Stimulated activated CD4-positive, alpha-beta T cell treated with anti-CD3 and anti-CD28 coated beads, Interleukin-4, amount 100 ng/mL, for 1 hour (primary cell): ENCODE data around the gene TM6SF1.
"Not testable (repeated sequence)": the region's sequence is repeated elsewhere in the genome, so short reads cannot be mapped to it uniquely, and the experiment has no call there.

ENCODE experiments used
- DNase-seq: peaks from one replicate; pipeline ENCODE4 v3.0.0-alpha.2; 2020

Gene TM6SF1

DNA sequence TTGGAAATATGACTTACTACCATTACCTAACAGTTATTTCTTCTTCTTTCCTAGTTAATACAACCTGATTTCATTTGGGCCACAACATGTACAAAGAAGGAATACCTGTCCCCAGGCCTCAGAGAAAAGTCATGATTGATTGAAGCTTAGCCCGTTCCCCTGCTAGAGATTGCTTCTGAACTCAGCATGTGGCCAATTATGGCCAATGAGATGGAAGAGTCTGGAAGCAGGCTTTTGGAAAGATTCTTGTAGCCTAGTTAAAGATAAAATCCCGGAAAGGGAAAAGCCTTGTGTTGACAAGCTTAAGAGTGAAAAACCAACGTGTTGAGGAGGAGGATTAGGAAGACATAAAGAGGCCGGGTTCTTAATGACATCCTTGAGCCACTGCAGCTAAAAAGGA, 17.0 kb upstream of the TM6SF1 start:
- no peak for DNase-seq

DNA sequence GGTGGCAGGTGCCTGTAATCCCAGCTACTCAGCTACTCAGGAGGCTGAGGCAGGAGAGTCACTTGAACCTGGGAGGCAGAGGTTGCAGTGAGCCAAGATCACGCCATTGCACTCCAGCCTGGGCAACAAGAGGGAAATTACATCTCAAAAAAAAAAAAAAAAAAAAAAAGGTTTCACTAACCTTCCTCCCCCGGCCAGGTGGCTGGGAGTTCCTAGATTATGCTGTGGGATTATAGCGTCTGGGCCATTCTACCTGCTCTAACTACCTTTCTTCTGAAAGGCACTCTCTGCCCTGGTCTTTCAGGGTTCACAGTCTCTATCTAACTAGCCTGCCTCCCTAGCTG, 15.5 kb upstream of the TM6SF1 start:
- DNase-seq = not testable (repeated sequence)

DNA sequence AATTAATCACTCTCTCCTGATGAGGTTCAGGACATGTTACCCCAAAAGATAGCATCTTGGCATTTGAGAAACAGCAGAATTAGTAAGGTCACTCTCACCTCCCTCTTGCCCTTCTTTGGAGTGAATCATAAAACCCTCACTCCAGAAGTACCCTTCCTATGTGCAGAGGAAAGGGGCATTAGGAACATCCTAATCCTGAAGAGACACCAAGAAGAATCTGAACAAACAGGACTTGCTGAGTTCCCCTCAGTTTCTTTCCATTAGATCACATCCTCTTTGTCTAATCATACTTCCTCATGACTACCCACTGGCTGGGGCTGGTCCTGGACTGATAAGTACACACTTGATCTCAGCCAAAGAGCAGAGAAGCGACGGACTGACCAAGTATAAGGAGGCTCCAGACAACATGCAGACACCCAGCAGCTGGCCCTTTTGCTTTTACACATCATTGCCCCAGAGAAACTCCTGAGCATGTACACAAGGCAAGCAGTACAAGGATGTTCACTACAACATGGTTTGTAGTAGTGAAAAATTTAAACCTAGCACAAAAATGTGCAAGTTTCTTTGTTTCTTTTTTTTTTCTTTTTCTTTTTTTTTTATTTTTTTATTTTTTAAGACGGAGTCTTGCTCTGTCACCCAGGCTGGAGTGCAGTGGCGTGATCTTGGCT, 15.0 kb upstream of the TM6SF1 start:
- no peak for DNase-seq

DNA sequence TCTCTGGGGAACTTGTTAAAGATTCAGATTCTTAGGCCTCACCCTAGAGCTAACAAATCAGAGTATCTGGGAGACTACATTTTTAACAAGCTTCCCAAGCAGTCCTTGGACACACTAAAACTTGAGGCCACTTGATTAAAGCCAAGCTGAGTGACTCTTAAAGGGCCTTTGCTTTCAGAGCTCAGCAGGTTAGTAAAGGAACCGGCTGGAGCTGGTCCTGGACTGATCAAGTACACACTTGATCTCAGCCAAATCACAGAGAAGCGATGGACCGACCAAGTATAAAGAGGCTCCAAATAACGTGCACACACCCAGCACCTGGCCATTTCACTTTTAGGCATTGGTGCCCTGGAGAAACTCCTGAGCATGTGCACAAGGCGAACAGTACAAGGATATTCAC, 12.9 kb upstream of the TM6SF1 start:
- no peak for DNase-seq

DNA sequence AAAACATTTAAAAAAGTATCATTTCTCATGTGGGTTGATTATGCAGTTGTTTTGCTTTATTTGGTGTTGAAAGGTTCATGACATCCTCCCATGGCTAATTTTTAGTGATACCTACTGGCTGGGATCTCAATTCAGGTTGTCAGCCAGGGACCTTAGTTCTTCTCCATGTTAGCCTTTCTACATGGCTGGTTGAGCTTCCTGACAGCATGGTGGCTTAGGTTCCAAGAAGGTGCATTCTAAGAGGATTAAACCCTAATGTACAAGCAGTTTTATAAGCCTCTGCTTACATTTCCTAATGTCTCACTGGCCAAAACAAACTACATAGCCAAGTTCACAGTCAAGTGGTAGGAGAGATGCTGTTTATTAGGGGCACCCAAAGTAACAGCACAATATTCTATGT, 9.4 kb upstream of the TM6SF1 start:
- DNase-seq = no peak

DNA sequence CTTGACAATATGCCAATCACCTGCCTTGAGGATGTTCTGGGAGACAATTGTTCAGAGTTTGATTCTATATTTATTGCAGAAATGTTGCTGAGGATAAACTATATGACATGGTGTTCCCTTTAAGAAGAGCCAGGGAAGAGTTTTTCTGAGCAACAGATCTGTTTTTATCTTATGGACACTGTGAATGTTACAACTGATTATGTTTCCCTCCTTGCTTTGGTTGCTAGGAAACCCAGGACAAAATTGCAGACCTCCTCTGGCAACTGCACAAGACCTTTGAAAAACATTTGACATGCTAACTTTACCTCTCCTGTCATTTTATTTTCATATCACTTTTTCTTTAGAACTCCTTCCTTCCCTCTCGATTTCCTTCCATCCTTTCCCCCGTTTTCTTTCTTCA, 8.2 kb upstream of the TM6SF1 start:
- DNase-seq = no peak

DNA sequence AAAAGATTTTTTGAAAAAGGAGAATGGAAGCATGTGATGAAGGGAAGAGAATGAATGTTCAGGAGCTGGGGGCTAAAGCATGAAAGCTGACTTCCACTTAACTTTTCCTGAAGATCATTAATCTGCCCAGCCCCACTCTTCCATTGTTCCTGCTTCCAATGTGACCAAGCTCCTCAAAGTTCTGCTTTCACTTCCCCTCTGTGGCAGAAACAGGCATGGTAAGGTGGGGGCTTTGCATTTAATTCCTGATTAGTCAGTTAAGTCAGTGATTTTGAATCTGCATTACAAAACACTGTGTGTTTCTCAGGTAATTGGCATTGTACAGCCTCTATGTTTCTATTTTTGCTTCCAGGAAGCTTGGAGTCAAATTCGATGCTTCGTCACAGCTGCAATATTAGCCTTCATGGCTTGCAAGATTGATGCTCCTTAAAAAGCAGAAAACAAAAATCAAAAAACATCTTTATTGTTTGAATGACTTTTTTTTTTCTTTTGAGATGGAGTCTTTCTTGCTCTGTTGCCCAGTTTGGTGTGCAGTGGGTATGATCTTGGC, 7.3 kb upstream of the TM6SF1 start:
- no peak for DNase-seq

DNA sequence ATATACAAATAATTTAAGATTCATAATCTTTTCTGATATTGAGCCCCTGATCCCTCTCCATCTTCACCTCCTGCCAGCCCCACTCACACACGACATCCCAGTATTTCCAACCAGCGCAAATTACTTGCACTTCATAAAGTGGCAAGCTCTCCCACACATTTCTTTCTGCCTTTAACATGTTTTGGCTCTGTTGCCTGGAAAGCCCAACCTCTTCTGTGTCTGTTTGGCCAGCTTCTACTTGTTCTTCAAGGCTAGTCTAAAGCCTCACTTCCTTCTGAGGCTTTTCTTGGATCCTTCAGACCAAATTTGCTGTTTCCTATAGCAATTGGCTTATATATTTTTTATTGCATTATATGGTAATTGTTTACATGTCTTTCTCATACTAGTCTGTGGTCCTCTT, 5.1 kb upstream of the TM6SF1 start:
- DNase-seq = no peak

DNA sequence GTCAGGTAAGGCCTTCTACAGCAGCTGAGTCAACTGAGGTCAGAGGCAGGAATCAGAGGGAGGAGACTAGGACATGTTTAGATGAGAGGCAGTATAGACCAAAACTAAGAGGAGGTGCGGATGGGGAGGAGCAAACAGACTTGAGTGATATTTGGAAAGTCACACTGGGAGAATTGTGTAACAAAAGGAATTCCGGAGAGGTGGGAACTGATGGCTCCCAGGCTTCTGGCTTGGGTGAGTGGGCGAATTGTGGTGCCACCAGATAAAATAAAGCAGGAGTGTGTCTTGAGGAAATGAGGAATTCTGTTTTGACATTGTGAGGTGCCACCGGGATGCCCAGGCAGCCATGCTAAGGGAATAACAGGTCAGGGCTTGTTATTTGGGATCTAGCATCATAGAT, 3.3 kb upstream of the TM6SF1 start:
- no peak for DNase-seq

DNA sequence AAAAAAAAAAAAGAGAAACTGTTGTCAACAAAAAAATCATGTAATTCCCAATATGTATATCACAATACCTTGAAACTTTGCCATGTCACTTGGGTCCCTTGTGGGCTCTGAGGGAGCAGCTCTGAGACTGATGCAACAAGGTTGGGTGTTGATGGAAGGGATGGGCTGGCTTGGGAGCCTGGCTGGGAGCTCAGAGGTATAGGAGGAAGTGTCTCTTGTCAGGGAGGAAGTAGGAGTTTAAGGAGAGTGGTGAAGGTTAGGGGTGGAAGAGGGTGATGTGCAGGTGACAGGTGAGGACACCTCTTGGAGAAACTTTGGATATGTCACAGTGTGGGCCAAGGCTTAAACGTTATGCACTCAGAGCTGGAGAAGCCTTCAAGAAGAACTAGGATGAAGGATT, 2.0 kb upstream of the TM6SF1 start:
- DNase-seq = no peak

DNA sequence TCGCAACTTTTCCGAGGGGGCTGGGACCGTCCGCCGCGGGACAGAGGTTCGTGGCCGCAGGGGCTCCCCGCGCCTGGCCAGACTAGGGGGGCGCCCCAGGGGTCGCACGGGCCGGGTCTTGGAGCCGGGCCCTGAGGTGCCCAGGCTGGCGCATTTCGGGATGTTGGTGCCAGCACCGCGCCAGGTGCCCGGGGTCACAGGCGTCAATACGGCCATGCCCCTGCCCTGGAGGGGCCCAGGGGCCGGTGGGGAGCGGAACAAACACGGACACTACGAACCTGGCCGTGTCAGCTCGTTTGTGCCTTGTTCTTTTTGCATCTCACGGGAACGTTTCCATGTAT, 366 bp downstream of the TM6SF1 start:
- no peak for DNase-seq

DNA sequence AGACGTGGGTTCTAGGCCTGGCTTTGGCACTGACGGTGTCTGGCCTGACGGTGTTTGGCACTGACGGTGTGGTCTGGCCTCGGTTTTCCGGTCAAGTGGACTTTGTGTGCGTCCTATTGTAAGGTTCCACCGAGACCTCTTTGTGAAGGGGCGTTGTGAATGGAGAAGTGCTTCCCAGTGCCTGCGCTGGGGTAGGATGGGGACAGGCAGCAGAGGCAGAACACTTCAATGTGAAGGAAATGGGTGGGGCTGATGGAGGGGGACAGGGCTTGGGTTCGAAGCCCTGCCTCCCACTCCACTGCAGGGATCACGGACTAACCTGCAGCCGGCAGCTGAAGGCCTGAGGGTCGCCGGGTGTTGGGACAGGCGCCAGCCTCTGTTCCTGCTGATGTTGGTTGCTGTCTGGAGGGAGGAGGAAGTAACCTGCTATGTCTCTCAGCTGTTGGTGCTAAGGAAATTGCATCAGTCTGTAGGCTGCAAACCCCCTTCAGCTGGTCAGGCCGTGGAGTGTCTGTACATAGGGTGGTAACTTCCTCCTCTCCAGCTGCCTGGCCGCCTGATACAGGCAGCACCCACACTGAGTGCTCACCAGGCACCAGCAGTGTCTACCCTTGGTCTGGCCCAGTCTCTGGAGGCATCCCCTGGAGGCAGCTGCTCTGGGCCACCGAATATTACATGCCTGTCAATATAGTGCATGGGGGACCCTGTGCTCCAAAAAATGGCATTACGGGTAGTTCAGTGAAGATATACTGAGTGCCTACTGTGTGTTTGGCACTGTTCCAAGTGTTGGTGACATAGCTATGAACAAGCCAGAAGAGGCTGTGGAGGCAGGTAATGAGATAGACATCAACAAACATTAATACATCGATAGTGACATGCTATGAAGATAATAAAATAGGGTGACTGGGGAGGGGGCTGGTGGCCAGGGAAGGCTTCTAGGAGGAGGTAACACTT, 1.1 kb downstream of the TM6SF1 start:
- no peak for DNase-seq

DNA sequence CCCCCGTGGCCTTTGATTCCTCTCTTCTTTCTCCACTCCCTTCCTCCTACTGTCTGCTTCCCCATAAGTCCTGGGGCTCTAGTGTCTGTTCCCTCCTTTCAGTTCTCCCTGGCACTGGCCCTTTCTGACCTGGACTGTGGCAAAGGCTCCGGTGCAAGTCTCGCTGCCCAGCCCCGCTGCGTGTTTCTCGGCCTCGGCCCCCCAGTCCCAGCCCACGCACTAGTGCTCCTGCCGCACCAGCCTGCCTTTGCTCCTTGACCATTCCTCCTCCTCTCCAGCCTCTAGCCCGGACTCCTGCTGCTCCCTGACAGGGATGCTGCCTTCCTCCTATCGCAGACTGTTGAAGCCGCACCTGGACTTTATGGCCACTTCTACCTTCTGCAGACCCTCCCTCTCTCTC, 2.1 kb downstream of the TM6SF1 start:
- no peak for DNase-seq

DNA sequence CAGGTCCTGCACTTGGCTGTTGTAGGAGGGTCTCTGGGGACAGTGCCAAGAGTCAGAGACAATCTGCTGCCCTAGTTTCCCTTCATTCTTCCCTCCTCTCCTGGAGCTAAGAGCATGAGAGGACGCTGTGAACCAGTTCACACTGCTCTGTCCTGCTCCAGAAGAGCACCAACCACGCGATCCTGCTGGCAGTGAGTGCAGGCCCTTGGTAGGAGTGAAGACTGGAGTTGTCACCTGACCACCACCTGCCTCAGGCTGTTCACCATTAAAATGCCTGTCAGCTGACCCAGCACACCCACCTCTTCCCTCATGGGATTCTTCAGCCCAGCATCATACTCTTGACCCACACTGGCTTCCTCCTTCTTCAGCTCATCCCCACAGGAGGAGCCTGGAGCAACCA, 2.9 kb downstream of the TM6SF1 start:
- DNase-seq = no peak

DNA sequence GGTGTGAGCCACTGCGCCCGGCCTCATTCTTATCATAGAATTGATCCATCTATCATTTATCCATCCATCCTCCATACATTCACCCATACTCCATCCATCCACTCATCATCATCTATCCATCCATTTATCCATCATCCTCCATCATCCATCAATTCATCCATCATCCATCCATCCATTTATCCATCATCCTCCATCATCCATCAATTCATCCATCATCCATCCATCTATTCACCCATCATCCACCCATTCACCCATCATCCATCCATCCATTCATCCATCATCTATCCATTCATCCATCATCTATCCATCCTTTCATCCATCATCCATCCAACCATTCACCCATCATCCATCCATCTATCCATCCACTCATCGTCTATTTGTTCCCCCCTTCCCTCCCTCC, 3.7 kb downstream of the TM6SF1 start:
- no peak for DNase-seq

DNA sequence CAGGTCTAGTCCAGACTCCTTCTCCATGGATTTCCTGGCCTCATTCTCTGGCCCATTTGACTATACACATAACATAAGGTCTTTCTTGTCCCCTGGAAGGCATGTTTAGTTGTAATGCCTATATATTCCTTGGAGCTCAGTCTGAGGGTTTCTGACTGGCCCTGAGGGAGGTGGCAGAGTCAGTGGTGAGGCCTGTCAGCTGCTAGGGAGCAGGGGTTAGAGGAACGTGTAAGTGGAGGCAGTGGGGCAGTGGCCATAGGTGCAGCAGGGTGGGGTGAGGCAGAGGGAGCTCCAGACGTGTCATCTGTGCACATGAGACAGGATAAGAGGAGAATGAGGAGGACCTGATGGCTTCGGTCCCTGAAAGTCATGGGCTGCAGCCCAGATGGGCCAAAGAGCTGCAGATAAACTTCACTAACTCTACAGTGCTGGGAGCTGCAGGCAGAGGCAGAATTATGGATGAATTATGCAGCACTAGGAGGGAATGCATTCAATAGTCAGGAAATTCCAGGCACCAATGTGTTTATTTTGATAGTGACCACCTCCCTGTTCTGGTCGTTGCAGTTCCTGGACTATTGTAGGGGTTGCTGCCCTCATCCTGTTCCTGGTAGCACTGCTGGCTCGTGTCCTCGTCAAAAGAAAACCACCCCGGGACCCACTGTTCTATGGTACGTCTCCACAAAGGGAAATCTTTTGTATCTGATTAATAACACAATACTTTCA, 4.9 kb downstream of the TM6SF1 start:
- no peak for DNase-seq

DNA sequence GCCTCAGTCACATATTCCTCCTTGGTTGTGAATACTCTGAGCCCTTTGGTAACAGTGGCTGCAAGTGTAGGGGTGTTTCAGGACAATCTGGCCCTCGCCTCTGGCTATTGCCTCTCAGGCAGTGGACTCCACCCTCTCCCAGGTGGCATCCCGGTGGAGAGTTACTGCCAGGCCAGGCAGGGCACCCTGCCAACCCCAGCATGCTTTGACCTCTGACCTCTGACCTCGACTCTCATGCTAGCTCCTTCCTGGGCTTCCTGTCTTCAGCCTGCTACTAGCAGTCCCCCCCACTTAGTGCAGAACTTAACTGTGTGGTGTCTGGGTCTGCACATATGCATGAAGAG, 5.5 kb downstream of the TM6SF1 start:
- no peak for DNase-seq

DNA sequence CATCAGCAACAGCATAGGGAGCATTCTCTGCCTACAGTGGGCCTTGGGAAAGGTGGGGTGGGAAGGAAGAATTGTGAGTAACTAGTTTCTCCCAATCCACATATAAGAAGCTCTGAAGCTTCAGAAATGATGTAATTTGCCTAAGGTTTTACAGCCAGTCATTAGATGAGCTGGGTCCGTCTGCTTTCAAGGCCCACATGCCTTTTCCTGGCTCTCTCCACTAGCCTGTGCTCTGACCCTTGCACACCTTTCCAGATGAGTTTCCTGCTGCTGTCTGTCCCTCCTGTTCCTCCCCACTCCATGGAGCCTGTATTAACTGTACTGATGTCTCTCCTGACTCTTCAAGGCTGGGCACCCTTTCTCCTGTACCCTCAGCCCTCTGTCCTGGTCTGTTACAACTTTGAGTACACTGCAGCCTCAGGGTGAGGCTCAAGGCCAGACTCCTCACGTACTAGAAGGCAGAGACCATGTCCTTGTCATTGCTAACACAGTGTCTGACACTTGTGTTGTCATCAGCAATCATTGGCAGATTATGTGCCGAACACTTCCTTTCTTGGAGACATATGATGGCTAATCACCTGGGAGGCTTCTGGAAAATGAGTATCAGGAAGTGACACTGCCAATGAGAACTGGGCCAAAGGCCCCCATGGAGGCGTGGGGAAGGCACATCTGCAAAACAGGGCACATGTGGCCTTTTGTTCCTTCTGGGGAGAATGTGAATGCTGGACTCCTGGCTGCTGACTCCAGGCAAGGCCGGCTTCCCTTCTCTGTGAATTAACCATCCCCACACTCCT, 6.6 kb downstream of the TM6SF1 start:
- DNase-seq = no peak

DNA sequence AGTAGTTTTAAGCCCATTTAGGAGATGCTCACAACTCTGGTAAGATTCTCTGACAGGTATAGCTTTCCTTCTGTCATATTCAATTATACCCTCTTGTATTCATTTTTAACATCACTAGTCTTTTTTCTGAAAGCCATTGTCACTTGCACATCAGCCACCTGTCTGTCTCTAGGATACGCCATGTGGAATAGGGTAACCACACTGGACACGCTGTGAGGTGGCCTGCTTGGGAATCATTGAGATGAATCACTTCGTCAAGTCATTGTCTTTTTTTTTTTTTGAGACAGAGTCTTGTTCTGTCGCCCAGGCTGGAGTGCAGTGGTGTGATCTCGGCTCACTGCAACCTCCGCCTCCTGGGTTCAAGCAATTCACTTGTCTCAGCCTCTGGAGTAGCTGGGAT, 7.4 kb downstream of the TM6SF1 start:
- DNase-seq = no peak

DNA sequence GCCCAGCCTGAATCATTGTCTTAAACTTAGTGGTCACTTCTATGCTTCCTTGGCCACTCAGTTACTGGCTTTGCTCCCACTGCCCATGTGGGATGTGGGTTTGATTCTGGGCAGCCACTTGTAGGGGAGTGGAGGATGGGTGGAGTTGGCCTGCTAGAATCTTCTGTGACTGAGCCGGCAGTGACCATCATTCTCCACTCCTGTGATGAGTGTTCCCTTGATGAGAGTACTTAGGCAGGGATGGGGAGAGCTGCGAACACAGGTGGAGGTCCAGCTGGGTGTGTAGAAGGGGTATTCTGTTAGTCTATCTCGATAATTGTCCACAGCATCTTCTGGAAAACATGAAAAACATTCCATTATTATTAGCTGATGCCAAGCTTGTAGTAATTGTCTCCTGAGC, 8.0 kb downstream of the TM6SF1 start:
- no peak for DNase-seq

DNA sequence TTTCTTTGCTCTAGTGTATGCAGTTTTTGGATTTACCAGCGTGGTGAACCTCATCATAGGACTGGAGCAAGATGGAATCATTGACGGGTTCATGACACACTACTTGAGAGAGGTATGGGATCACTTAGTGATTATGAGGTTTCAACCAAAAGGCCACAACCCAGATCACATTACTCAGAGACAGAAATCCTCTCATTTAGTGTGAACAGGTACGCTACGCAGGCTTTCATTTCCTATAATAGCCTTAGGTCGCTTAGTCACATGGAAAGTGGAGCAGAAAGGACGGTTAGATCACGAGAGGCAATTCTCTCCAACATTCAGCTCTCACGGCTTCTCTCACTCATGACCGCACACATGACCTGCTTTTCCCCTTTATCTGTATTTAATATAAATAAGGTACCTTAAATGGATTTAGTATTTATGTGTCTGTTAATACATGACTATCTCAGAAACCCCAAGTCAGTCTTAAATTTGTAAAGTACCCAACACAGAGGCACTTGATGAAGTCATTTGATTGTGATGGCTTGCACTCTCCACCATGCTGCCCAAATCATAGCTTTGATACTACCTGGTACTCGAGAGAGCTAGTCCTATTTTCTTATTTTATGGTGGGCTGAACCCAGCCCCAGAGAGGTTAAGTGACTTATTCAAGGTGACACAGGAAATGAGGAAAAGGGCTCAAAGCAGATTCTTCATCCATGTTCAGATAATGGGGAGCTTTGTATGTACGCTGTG, 8.6 kb downstream of the TM6SF1 start:
- no peak for DNase-seq

DNA sequence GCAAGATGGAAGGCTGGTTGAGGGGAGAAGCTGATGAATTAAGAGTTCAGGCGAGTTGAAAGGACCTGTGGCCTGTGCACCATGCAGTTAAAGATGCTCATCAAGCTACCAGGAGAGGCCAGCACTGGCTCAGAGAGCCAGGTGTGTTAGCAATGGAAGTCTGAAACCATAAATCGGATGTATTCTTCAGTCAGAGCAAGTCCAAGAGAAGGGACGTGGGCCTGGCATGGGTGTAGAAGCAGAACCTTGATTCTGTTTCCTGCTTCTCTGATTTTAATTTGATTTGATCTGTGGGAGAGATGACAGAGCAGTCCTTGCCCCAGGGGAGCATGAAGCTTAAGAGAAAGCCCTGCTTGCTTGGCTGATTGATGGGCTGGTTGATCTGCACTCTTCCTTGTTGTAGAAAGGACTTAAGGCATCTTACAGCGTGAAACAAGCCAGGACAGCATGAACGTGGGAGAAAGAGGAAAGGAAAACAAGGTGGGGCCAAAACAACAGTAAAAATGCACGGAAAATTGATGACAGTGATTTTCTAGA, 10.9 kb downstream of the TM6SF1 start:
- DNase-seq = no peak
